ENCODE results near the gene RPP21. TPM values are rescaled to one million over a fixed set of nuclear protein-coding genes. Genes with fewer than 3 reads are reported as not detected.

The RPP21 gene
- 52.8 to 77.3 TPM (median 67.2 TPM) in 5 replicates for total RNA-seq (2022; extraction: Qiagen RNA extraction)

DNA sequence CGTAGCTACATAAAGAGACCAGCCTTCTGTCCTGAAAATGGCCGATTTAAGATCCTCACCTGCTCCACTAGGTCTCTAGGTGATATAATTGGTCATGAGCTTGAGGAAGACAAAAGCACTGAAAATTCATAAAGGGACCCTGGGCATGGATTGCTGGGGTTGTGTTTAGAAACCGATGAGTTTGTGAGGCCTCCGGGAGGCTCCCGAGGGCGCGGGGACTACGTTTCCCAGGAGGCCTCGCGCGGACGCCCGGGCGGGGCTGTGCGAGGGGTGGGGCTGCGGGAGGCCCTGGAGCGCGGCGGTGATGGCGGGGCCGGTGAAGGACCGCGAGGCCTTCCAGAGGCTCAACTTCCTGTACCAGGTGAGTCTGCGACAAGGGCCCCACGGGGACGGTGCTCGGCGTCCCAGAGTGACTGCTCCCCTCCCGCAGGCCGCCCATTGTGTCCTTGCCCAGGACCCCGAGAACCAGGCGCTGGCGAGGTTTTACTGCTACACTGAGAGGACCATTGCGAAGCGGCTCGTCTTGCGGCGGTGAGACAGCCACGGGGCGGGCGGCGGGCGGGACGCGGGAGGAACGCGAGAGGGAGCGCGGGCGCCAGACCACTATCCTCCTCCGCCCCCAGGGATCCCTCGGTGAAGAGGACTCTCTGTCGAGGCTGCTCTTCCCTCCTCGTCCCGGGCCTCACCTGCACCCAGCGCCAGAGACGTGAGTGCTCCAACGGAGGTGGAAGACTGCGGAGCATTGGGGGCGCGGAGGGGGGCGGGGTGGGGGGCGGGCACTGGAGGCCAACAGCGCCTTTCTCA is at the start of gene RPP21:
RPP21 (plus strand) TSS at position 289 of the 804 bp plus-strand sequence; CDS start at position 305, 16 bp downstream.

DNA sequence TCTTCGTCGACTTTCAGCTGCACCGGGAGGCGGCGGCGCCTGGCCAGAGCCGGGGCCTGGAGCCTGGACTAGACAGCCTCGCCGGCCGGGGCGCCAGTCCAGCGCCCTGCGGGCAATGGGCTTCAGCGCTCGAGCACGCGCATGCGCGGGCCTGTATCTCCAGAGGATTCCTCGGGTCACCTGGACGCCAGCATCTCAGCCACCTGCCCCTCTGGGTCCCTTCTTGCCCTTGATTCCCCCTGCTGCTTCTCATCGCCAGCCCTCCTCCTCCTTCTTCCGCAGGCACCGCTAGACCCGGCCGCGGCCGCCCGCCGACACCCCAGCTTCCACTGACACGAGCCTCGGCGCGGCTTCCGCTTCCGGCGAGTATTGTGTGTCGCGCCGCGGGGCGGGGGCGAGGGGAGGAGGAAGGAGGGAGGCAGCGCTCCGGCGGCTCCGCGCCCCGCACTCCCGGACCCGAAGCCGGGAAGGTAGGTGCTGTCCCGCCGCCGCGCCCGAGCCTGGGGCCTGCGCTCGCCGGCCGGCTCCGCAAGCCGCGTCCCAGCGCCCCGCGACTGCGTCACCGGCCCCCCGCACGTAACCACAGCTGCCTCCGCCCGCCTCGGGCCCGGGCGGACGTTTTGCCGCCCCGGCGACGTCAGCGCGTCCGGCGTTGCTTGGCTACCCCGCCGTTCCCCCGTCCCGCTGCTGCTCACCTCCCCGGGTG is 18.3 kb upstream of the RPP21 start, which contains the start of gene TRIM39:
TRIM39 (plus strand) TSS at position 402 of the 706 bp plus-strand sequence. CDS start 2,391 bp downstream, outside the sequence.

Other genes starting within 250 kb of the RPP21 start
- gene TRIM31, start 232.1 kb upstream of the RPP21 start, total RNA-seq (2022; extraction: Qiagen RNA extraction), result 0.58 to 0.82 TPM (median 0.72 TPM) in 5 replicates
- not detected in 5 replicates for gene TRIM40, start 209.0 kb upstream of the RPP21 start, total RNA-seq (2022; extraction: Qiagen RNA extraction)
- 0.01 TPM in 1 of 5 replicates, not detected in the others for gene TRIM10, start 183.9 kb upstream of the RPP21 start, total RNA-seq (2022; extraction: Qiagen RNA extraction)
- gene TRIM15, start 181.6 kb upstream of the RPP21 start, total RNA-seq (2022; extraction: Qiagen RNA extraction), result 0.03 to 0.24 TPM in 2 of 5 replicates, not detected in the others
- 25.6 to 28.4 TPM (median 25.9 TPM) in 5 replicates for gene TRIM26, start 131.8 kb upstream of the RPP21 start, total RNA-seq (2022; extraction: Qiagen RNA extraction)
- 6.3 to 8.6 TPM (median 6.9 TPM) in 5 replicates for gene TRIM39, start 18.2 kb upstream of the RPP21 start, total RNA-seq (2022; extraction: Qiagen RNA extraction)
- 58.6 to 63.1 TPM (median 60.4 TPM) in 5 replicates for gene HLA-E, start 144.4 kb downstream of the RPP21 start, total RNA-seq (2022; extraction: Qiagen RNA extraction)
- 26.8 to 32.9 TPM (median 30.8 TPM) in 5 replicates for gene GNL1, start 211.3 kb downstream of the RPP21 start, total RNA-seq (2022; extraction: Qiagen RNA extraction)
- gene PRR3, start 212.1 kb downstream of the RPP21 start, total RNA-seq (2022; extraction: Qiagen RNA extraction), result 15.2 to 17.3 TPM (median 16.5 TPM) in 5 replicates
- 45.1 to 57.4 TPM (median 48.6 TPM) in 5 replicates for gene ABCF1, start 226.3 kb downstream of the RPP21 start, total RNA-seq (2022; extraction: Qiagen RNA extraction)

All from A549 treated with AZD2906 at 1 μM for 4 hours (cell line).